A673 (cell line): ENCODE results near the gene COL11A1. TPM values are rescaled to one million over a fixed set of nuclear protein-coding genes. Genes with fewer than 3 reads are reported as not detected.

ENCODE experiments used
- BruUV-seq: library from RNA; stranded (reverse); fragments of 400-500 nt; replicated peaks from 2 replicates; lab custom pipeline; 2021; lab: Mats Ljungman, UMichigan
- CTCF ChIA-PET: fragments of 300-600 bp; sonication (Branson Sonifier 250); formaldehyde crosslinking; loops from one replicate; lab custom pipeline; 2022; ENCODE audit warnings: antibody characterized with exemption; lab: Charles Lee
- POLR2A ChIA-PET: fragments of 300-600 bp; sonication (Branson Sonifier 250); formaldehyde crosslinking; loops from one replicate; lab custom pipeline; 2022; ENCODE audit warnings: antibody characterized with exemption; ENCODE audit not compliant: low non-redundant PET; lab: Charles Lee
- DNase-seq: peaks from one replicate; pipeline ENCODE4 v3.0.0-alpha.2; 2015; ENCODE audit warnings: low spot score
- H3K27ac ChIP-seq: fragments of 200-600 bp; sonication (generic); 2 replicates; pipeline ENCODE4 v1.5.1; 2016; ENCODE audit warnings: mixed run types, low read depth, mild to moderate bottlenecking, mixed read lengths, antibody characterized with exemption, low read length; ENCODE audit not compliant: poor library complexity, severe bottlenecking
- H3K27me3 ChIP-seq: fragments of 200-600 bp; sonication (generic); replicated peaks from 2 replicates; pipeline ENCODE4 v1.6.1; 2017; ENCODE audit warnings: mixed run types, low read depth, mild to moderate bottlenecking, mixed read lengths, antibody characterized with exemption, low read length; ENCODE audit not compliant: insufficient read depth, poor library complexity
- H3K36me3 ChIP-seq: fragments of 200-600 bp; sonication (generic); 2 replicates; pipeline ENCODE4 v1.6.1; 2016; ENCODE audit warnings: mixed run types, mild to moderate bottlenecking, mixed read lengths, antibody characterized with exemption, low read length; ENCODE audit not compliant: insufficient read depth, poor library complexity, severe bottlenecking
- H3K4me1 ChIP-seq: fragments of 200-600 bp; sonication (generic); 2 replicates; pipeline ENCODE4 v1.6.1; 2017; ENCODE audit warnings: mixed run types, mild to moderate bottlenecking, mixed read lengths, antibody characterized with exemption, low read length; ENCODE audit not compliant: insufficient read depth, poor library complexity, severe bottlenecking
- H3K4me3 ChIP-seq: fragments of 200-600 bp; sonication (generic); 2 replicates; pipeline ENCODE4 v1.5.1; 2016; ENCODE audit warnings: low read depth, mixed run types, mild to moderate bottlenecking, mixed read lengths, low read length; ENCODE audit not compliant: poor library complexity, severe bottlenecking
- H3K9me3 ChIP-seq: fragments of 200-600 bp; sonication (generic); 2 replicates; pipeline ENCODE4 v1.6.1; 2016; ENCODE audit warnings: mixed run types, low read depth, mild to moderate bottlenecking, mixed read lengths, antibody characterized with exemption, low read length; ENCODE audit not compliant: poor library complexity, severe bottlenecking
- CTCF ChIP-seq: fragments of 300-800, 200-600 bp; sonication (generic); conservative IDR thresholded peaks from 2 replicates; pipeline ENCODE4 v1.5.1; 2017; ENCODE audit warnings: low read depth, mild to moderate bottlenecking, antibody characterized with exemption, low read length, moderate library complexity, mixed read lengths
- EZH2 ChIP-seq: fragments of 200-600 bp; sonication (generic); IDR thresholded peaks from 2 replicates; pipeline ENCODE4 v1.6.1; 2017; ENCODE audit warnings: borderline replicate concordance, low read depth, mild to moderate bottlenecking, mixed read lengths, antibody characterized with exemption, low read length; ENCODE audit not compliant: poor library complexity, severe bottlenecking
- intact Hi-C: fragments of 100-400 bp; cut with micrococcal nuclease; formaldehyde crosslinking; loops from one replicate; pipeline ENCODE4 v1.10.0; 2022; ENCODE audit not compliant: unreplicated experiment
- total RNA-seq: library from RNA; stranded (reverse); gene quantifications from 2 replicates; pipeline ENCODE4 v1.2.3, GENCODE V29; 2021

The COL11A1 gene
- total RNA-seq, 1 experiment from 2014 or later, result 0.37 TPM

GRCh38 chr1:102853136-102853535 lies 255.2 kb downstream of the COL11A1 start:
- BruUV-seq, result no TSS peak
- no peaks in the 10 kb centered on the region for H3K36me3 ChIP-seq
- H3K9me3 ChIP-seq, result peaks cover under 1% of the 10 kb centered on the region
- H3K27ac ChIP-seq, result no peak overlapping the region
- ChIA-PET CTCF (no interaction called here), POLR2A (no interaction called here)
- no peaks in the 10 kb centered on the region for H3K4me1 ChIP-seq
- no peak overlapping the region for H3K4me3 ChIP-seq
- no peaks in the 10 kb centered on the region for H3K27me3 ChIP-seq
- no peak for TF ChIP-seq EZH2
- no peak for TF ChIP-seq CTCF
- DNase-seq, result no peak
- intact Hi-C loops, result no loop called here

GRCh38 chr1:102852613-102853012 lies 255.7 kb downstream of the COL11A1 start:
- no TSS peak for BruUV-seq
- intact Hi-C loops, result no loop called here
- no peak overlapping the region for H3K27ac ChIP-seq
- CTCF ChIA-PET, result no interaction called here
- H3K4me3 ChIP-seq, result no peak overlapping the region
- no peak for DNase-seq
- H3K4me1 ChIP-seq, result no peaks in the 10 kb centered on the region
- TF ChIP-seq EZH2 (no peak), CTCF (no peak)
- no peaks in the 10 kb centered on the region for H3K36me3 ChIP-seq
- POLR2A ChIA-PET, result no interaction called here
- H3K27me3 ChIP-seq, result no peaks in the 10 kb centered on the region
- H3K9me3 ChIP-seq, result peaks cover 6% of the 10 kb centered on the region

GRCh38 chr1:102851616-102852015 lies 256.7 kb downstream of the COL11A1 start:
- ChIA-PET POLR2A (no interaction called here), CTCF (no interaction called here)
- TF ChIP-seq CTCF, result no peak
- no peak for TF ChIP-seq EZH2
- DNase-seq, result no peak
- Histone ChIP-seq H3K36me3 (no peaks in the 10 kb centered on the region), H3K9me3 (peaks cover 7% of the 10 kb centered on the region), H3K4me1 (no peaks in the 10 kb centered on the region), H3K27me3 (no peaks in the 10 kb centered on the region), H3K4me3 (no peak overlapping the region), H3K27ac (no peak overlapping the region)
- no TSS peak for BruUV-seq
- intact Hi-C loops, result no loop called here
